Measurements from ENCODE around the gene F2RL3. TPM values are rescaled to one million over a fixed set of nuclear protein-coding genes. Genes with fewer than 3 reads are reported as not detected.

F2RL3 gene
- total RNA-seq, 2 experiments from 2014 or later: not detected

DNA sequence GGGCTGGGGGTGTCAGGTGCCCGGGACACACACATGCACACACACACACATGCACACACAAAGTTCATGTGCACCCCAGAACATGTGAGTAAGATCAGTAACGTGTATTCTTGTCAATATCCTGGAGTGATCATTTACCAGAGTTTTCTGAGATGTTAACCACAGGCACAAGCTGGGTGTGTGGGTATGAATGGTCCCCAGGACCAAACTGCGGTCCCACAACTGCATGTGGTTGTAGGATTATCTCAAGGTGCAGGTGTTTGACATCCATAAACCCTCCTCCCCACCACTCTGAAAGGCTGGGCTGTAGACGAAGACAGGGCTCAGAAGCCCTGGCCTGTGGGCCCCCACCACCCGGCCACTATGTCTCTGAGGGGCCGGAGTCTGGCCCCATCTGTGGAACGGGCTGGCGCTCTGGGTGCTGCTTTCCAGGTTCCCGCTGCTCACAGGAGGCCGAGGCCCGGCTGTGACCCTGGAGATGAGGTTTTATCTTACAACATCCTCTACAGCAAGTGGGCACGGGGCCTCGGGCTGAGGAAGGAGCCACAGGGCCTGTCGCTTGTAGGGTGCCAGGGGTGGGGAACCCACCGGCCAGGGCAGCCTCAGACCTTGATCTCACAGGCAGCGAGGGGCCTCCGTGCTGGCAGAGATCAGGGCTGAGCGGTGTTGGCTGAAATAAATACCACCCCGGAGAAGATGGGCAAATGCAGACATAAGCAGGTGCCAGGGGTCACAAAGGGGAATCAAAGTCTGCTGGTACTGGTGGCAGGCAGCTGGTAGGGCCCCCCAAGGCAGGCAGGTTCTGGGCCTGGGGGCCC, 4.3 kb downstream of the F2RL3 start:
- H3K4me3 ChIP-seq (ENCODE audit: low read length): no peak overlapping the region
- ChIA-PET POLR2A (no interaction called here), CTCF (no interaction called here)
- no peak overlapping the region for H3K27ac ChIP-seq (ENCODE audit: low read depth in 1 of 2, low read length in 2 of 2)
- H3K27me3 ChIP-seq (ENCODE audit: control insufficient read depth in 1 of 2, insufficient read depth in 2 of 2, low read length in 2 of 2): peaks cover 5 to 28% of the 10 kb centered on the region in 2 experiments
- H3K9me3 ChIP-seq (ENCODE audit: control insufficient read depth in 1 of 2, insufficient read depth in 1 of 2, low read length in 2 of 2): peaks cover 0 to 12% of the 10 kb centered on the region in 2 experiments
- TF ChIP-seq, protein P1, sequence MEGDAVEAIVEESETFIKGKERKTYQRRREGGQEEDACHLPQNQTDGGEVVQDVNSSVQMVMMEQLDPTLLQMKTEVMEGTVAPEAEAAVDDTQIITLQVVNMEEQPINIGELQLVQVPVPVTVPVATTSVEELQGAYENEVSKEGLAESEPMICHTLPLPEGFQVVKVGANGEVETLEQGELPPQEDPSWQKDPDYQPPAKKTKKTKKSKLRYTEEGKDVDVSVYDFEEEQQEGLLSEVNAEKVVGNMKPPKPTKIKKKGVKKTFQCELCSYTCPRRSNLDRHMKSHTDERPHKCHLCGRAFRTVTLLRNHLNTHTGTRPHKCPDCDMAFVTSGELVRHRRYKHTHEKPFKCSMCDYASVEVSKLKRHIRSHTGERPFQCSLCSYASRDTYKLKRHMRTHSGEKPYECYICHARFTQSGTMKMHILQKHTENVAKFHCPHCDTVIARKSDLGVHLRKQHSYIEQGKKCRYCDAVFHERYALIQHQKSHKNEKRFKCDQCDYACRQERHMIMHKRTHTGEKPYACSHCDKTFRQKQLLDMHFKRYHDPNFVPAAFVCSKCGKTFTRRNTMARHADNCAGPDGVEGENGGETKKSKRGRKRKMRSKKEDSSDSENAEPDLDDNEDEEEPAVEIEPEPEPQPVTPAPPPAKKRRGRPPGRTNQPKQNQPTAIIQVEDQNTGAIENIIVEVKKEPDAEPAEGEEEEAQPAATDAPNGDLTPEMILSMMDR (IDR thresholded peaks at IDR 0.05): no peak
- DNase-seq: peak in 1 of 14 experiments; percentile 9
- H3K27ac Mint-ChIP-seq: no peak overlapping the region
- H3K9me3 Mint-ChIP-seq: no peaks in the 10 kb centered on the region
- no peaks in the 10 kb centered on the region for H3K36me3 ChIP-seq (ENCODE audit: insufficient read depth, low read length)
- intact Hi-C loops (cut with DNase I, micrococcal nuclease): no loop called here
- H3K4me3 Mint-ChIP-seq: no peak overlapping the region
- H3K4me1 Mint-ChIP-seq (ENCODE audit: low read depth): no peaks in the 10 kb centered on the region
- H3K4me1 ChIP-seq (ENCODE audit: insufficient read depth, low read length): peaks cover 41% of the 10 kb centered on the region
- no peaks in the 10 kb centered on the region for H3K36me3 Mint-ChIP-seq (ENCODE audit: low read depth)
- peaks cover 49% of the 10 kb centered on the region for H3K27me3 Mint-ChIP-seq
- no peak for ATAC-seq (ENCODE audit: poor library complexity)

DNA sequence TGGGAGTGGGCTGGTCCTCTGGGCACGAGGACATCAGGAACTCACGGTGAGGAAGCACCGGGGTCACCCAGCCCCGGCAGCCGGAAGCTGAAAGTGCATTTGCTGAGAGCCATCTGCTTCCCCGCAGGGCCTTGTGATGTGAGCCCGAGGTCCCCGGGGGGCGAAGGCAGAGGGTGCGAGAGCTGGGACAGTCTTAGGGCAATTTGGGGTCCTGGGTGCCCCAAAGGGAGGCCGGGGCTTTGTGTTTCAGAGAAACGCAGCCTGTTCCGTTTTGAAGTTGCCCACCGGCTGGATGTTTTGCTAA, 4.8 kb downstream of the F2RL3 start:
- Mint-ChIP-seq H3K27me3 (peaks cover 54% of the 10 kb centered on the region), H3K27ac (no peak overlapping the region)
- peak in 1 of 14 experiments; percentile 20 for DNase-seq

DNA sequence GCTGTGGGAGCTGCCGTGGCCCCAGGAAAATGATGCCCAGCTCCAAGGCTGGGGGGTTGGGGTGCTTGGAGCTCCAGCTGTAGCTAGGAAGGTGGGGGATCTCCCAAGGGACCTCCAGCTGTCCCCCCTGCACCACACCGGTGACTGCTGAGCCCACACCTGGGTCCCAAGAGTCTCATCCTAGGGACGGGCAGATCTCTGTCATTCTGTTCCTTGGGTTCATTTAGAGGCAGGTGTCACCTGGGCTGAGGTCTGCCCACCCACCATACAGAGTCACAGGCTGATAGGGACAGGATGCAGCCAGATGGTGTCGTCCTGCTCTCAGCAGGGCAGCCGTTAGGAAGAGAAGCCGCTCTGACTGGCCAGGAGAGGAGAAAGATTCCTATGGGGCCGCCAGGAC, 5.3 kb downstream of the F2RL3 start:
- no peaks in the 10 kb centered on the region for H3K9me3 Mint-ChIP-seq
- POLR2A ChIA-PET: interaction anchor here (0.5 kb wide), 1 partner anchor 805 kb away, joined by 3 read pairs; no protein-coding TSS in a partner anchor
- Histone ChIP-seq H3K27ac (ENCODE audit: low read depth in 1 of 2, low read length in 2 of 2) (no peak overlapping the region), H3K4me1 (ENCODE audit: insufficient read depth, low read length) (peaks cover 38% of the 10 kb centered on the region), H3K27me3 (ENCODE audit: control insufficient read depth in 1 of 2, insufficient read depth in 2 of 2, low read length in 2 of 2) (peaks cover 5 to 28% of the 10 kb centered on the region in 2 experiments), H3K9me3 (ENCODE audit: control insufficient read depth in 1 of 2, insufficient read depth in 1 of 2, low read length in 2 of 2) (peaks cover 0 to 9% of the 10 kb centered on the region in 2 experiments), H3K36me3 (ENCODE audit: insufficient read depth, low read length) (no peaks in the 10 kb centered on the region), H3K4me3 (ENCODE audit: low read length) (no peak overlapping the region)
- CTCF ChIA-PET: no interaction called here
- no peak overlapping the region for H3K4me3 Mint-ChIP-seq
- H3K4me1 Mint-ChIP-seq (ENCODE audit: low read depth): peaks cover 7% of the 10 kb centered on the region
- DNase-seq: no peak
- intact Hi-C loops (cut with DNase I, micrococcal nuclease): no loop called here
- H3K27ac Mint-ChIP-seq: no peak overlapping the region
- ATAC-seq (ENCODE audit: poor library complexity): no peak
- H3K36me3 Mint-ChIP-seq (ENCODE audit: low read depth): no peaks in the 10 kb centered on the region
- peaks cover 57% of the 10 kb centered on the region for H3K27me3 Mint-ChIP-seq
- TF ChIP-seq, protein P1 (IDR thresholded peaks at IDR 0.05): no peak

More for the DNA sequence above, 4.8 kb downstream of the F2RL3 start:
- peaks cover 5 to 28% of the 10 kb centered on the region in 2 experiments for H3K27me3 ChIP-seq (ENCODE audit: control insufficient read depth in 1 of 2, insufficient read depth in 2 of 2, low read length in 2 of 2)
- no peak for ATAC-seq (ENCODE audit: poor library complexity)
- H3K4me1 Mint-ChIP-seq (ENCODE audit: low read depth): peaks cover 5% of the 10 kb centered on the region
- TF ChIP-seq, protein P1 (IDR thresholded peaks at IDR 0.05): no peak
- H3K9me3 ChIP-seq (ENCODE audit: control insufficient read depth in 1 of 2, insufficient read depth in 1 of 2, low read length in 2 of 2): peaks cover 0 to 12% of the 10 kb centered on the region in 2 experiments
- POLR2A ChIA-PET: no interaction called here
- H3K4me3 ChIP-seq (ENCODE audit: low read length): no peak overlapping the region
- H3K36me3 Mint-ChIP-seq (ENCODE audit: low read depth): no peaks in the 10 kb centered on the region
- H3K36me3 ChIP-seq (ENCODE audit: insufficient read depth, low read length): no peaks in the 10 kb centered on the region
- CTCF ChIA-PET: no interaction called here
- H3K4me3 Mint-ChIP-seq: no peak overlapping the region
- H3K4me1 ChIP-seq (ENCODE audit: insufficient read depth, low read length): peaks cover 41% of the 10 kb centered on the region
- no peak overlapping the region for H3K27ac ChIP-seq (ENCODE audit: low read depth in 1 of 2, low read length in 2 of 2)
- H3K9me3 Mint-ChIP-seq: no peaks in the 10 kb centered on the region
- intact Hi-C loops (cut with DNase I, micrococcal nuclease): no loop called here
